IMR-90 (cell line): ENCODE data around the gene FMN2.

Experiments used
- BHLHE40 ChIP-seq: fragments of 150-350 bp; IDR thresholded peaks from 2 replicates; pipeline ENCODE4 v1.6.1; 2016; ENCODE audit warnings: mild to moderate bottlenecking, low read depth, low read length
- CTCF ChIP-seq: conservative IDR thresholded peaks from 2 replicates; pipeline ENCODE4 v1.5.1; 2012; ENCODE audit warnings: mild to moderate bottlenecking, low read depth, low read length, improper control_type of control experiment
- ELK1 ChIP-seq: fragments of 150-350 bp; IDR thresholded peaks from 2 replicates; pipeline ENCODE4 v1.6.1; 2016; ENCODE audit warnings: low read depth, mild to moderate bottlenecking, low read length, moderate library complexity, borderline replicate concordance
- MAZ ChIP-seq: IDR thresholded peaks from 2 replicates; pipeline ENCODE4 v1.6.1; 2012; ENCODE audit warnings: low read depth, mild to moderate bottlenecking, low read length, improper control_type of control experiment, moderate library complexity, borderline replicate concordance
- MXI1 ChIP-seq: IDR thresholded peaks from 2 replicates; pipeline ENCODE4 v1.6.1; 2012; ENCODE audit warnings: low read depth, mild to moderate bottlenecking, low read length, moderate library complexity, borderline replicate concordance
- POLR2A ChIP-seq: IDR thresholded peaks from 2 replicates; pipeline ENCODE4 v1.6.1; 2012; ENCODE audit warnings: mild to moderate bottlenecking, low read depth, low read length
- RAD21 ChIP-seq: IDR thresholded peaks from 2 replicates; pipeline ENCODE4 v1.6.1; 2012; ENCODE audit warnings: low read length, improper control_type of control experiment
- RCOR1 ChIP-seq: IDR thresholded peaks from 2 replicates; pipeline ENCODE4 v1.6.1; 2012; ENCODE audit warnings: mild to moderate bottlenecking, low read length, improper control_type of control experiment; ENCODE audit not compliant: insufficient replicate concordance
- RFX5 ChIP-seq: IDR thresholded peaks from 2 replicates; pipeline ENCODE4 v1.8.0; 2012; ENCODE audit warnings: low read depth, mild to moderate bottlenecking, low read length, moderate library complexity
- SMC3 ChIP-seq: fragments of 150-350 bp; IDR thresholded peaks from 2 replicates; pipeline ENCODE4 v1.6.1; 2016; ENCODE audit warnings: low read depth, mild to moderate bottlenecking, antibody characterized with exemption, low read length, moderate library complexity

- TF ChIP-seq CTCF (no peak), MAZ (no peak), RFX5 (no peak), POLR2A (no peak), BHLHE40 (no peak), RCOR1 (no peak), RAD21 (no peak), ELK1 (no peak), MXI1 (no peak), SMC3 (no peak)
Measured at GRCh38 chr1:240104672-240105071, 13.0 kb downstream of the FMN2 start.
